ENCODE data around the gene CLCNKA.

The CLCNKA gene

GRCh38 chr1:16066245-16066644 is 44.4 kb downstream of the CLCNKA start:
- DNase-seq = no peak

GRCh38 chr1:16067127-16067768 is 45.4 kb downstream of the CLCNKA start:
- no peak for DNase-seq

- no peak for DNase-seq
Measured at GRCh38 chr1:16067933-16068332, 46.1 kb downstream of the CLCNKA start.

GRCh38 chr1:16068356-16069270 is 46.8 kb downstream of the CLCNKA start:
- no peak for DNase-seq

GRCh38 chr1:16070640-16071355 is 49.0 kb downstream of the CLCNKA start:
- DNase-seq = no peak

GRCh38 chr1:16071614-16072013 is 49.8 kb downstream of the CLCNKA start:
- DNase-seq = no peak

GRCh38 chr1:16072095-16072494 is 50.3 kb downstream of the CLCNKA start:
- DNase-seq = no peak

- no peak for DNase-seq
Measured at GRCh38 chr1:16072616-16073484, 51.0 kb downstream of the CLCNKA start.

GRCh38 chr1:16073490-16074119 is 51.8 kb downstream of the CLCNKA start, which contains the start of gene FAM131C:
Gene FAM131C (minus strand): TSS chr1:16073651. CDS start chr1:16073442, 209 bp downstream.
- DNase-seq = no peak

- no peak for DNase-seq
Measured at GRCh38 chr1:16074217-16074616, 52.4 kb downstream of the CLCNKA start.

GRCh38 chr1:16075337-16076030 is 53.6 kb downstream of the CLCNKA start:
- DNase-seq = no peak

GRCh38 chr1:16076031-16076864 is 54.4 kb downstream of the CLCNKA start:
- peak; percentile 42 for DNase-seq

GRCh38 chr1:16076865-16077238 is 55.0 kb downstream of the CLCNKA start:
- peak; percentile 49 for DNase-seq

GRCh38 chr1:16077406-16078245 is 55.8 kb downstream of the CLCNKA start:
- no peak for DNase-seq

- peak; percentile 60 for DNase-seq
Measured at GRCh38 chr1:16078925-16079656, 57.3 kb downstream of the CLCNKA start.

- DNase-seq = no peak
Measured at GRCh38 chr1:16080422-16081150, 58.8 kb downstream of the CLCNKA start.

GRCh38 chr1:16081636-16082035 is 59.8 kb downstream of the CLCNKA start:
- DNase-seq = no peak

Measured in amniotic stem cell (primary cell).